Measurements from ENCODE around the gene CACTIN.
"Not testable (repeated sequence)": the region's sequence is repeated elsewhere in the genome, so short reads cannot be mapped to it uniquely, and the experiment has no call there.

Gene CACTIN

GRCh38 chr19:3663838-3664237 is 37.2 kb upstream of the CACTIN start:
- DNase-seq (ENCODE audit: low read depth) = no peak

GRCh38 chr19:3661284-3662238 is 35.0 kb upstream of the CACTIN start:
- no peak for DNase-seq (ENCODE audit: low read depth)

- no peak for DNase-seq (ENCODE audit: low read depth)
These were observed 34.1 kb upstream of the CACTIN start for GRCh38 chr19:3660493-3661219.

- DNase-seq (ENCODE audit: low read depth) = no peak
These were observed 33.1 kb upstream of the CACTIN start for GRCh38 chr19:3659746-3660112.

- no peak for DNase-seq (ENCODE audit: low read depth)
These were observed 32.5 kb upstream of the CACTIN start for GRCh38 chr19:3658870-3659745.

GRCh38 chr19:3658004-3658869 is 31.6 kb upstream of the CACTIN start:
- DNase-seq (ENCODE audit: low read depth) = no peak

- no peak for DNase-seq (ENCODE audit: low read depth)
These were observed 30.8 kb upstream of the CACTIN start for GRCh38 chr19:3657395-3657769.

- DNase-seq (ENCODE audit: low read depth) = no peak
These were observed 30.3 kb upstream of the CACTIN start for GRCh38 chr19:3656747-3657394.

- no peak for DNase-seq (ENCODE audit: low read depth)
These were observed 29.6 kb upstream of the CACTIN start for GRCh38 chr19:3656073-3656746.

- no peak for DNase-seq (ENCODE audit: low read depth)
These were observed 28.9 kb upstream of the CACTIN start for GRCh38 chr19:3655402-3656072.

- DNase-seq (ENCODE audit: low read depth) = no peak
These were observed 27.4 kb upstream of the CACTIN start for GRCh38 chr19:3653865-3654513.

GRCh38 chr19:3653081-3653795 is 26.6 kb upstream of the CACTIN start:
- no peak for DNase-seq (ENCODE audit: low read depth)

GRCh38 chr19:3652422-3652821 is 25.8 kb upstream of the CACTIN start:
- no peak for DNase-seq (ENCODE audit: low read depth)

GRCh38 chr19:3651684-3652083 is 25.1 kb upstream of the CACTIN start:
- DNase-seq (ENCODE audit: low read depth) = no peak

- DNase-seq (ENCODE audit: low read depth) = no peak
These were observed 23.3 kb upstream of the CACTIN start for GRCh38 chr19:3649888-3650287.

- no peak for DNase-seq (ENCODE audit: low read depth)
These were observed 21.7 kb upstream of the CACTIN start for GRCh38 chr19:3648037-3648905.

GRCh38 chr19:3647102-3647501 is 20.5 kb upstream of the CACTIN start:
- DNase-seq (ENCODE audit: low read depth) = not testable (repeated sequence)

Data from activated T-helper 9 cell treated with anti-CD3 and anti-CD28 coated beads, Interleukin-2, amount 50 U/mL, for 16 hours (primary cell).